Nephron progenitor cell (in vitro differentiated cells): ENCODE results near the gene TSHZ2.

Experiments
- DNase-seq: peaks from one replicate; pipeline ENCODE4 v3.0.0; 2021
- H3K27ac Mint-ChIP-seq: 2 replicates; pipeline ENCODE4 v1.8.0; 2021; ENCODE audit warnings: mild to moderate bottlenecking, moderate library complexity, mixed read lengths
- H3K27me3 Mint-ChIP-seq: 2 replicates; pipeline ENCODE4 v1.8.0; 2021; ENCODE audit warnings: mild to moderate bottlenecking, low read depth, mixed read lengths; ENCODE audit not compliant: poor library complexity
- H3K36me3 Mint-ChIP-seq: 2 replicates; pipeline ENCODE4 v1.8.0; 2021; ENCODE audit warnings: low read depth, mixed read lengths
- H3K4me1 Mint-ChIP-seq: 2 replicates; pipeline ENCODE4 v1.8.0; 2021; ENCODE audit warnings: mixed read lengths
- H3K4me3 Mint-ChIP-seq: 2 replicates; pipeline ENCODE4 v1.8.0; 2021; ENCODE audit warnings: mild to moderate bottlenecking, moderate library complexity, mixed read lengths
- H3K9me3 Mint-ChIP-seq: 2 replicates; pipeline ENCODE4 v1.8.0; 2021; ENCODE audit warnings: mild to moderate bottlenecking, moderate library complexity, mixed read lengths
- CTCF ChIP-seq: fragments of 200-600 bp; sonication (generic); IDR thresholded peaks from 2 replicates; pipeline ENCODE4 v1.5.0; 2021; ENCODE audit warnings: antibody characterized with exemption

TSHZ2 gene

DNA sequence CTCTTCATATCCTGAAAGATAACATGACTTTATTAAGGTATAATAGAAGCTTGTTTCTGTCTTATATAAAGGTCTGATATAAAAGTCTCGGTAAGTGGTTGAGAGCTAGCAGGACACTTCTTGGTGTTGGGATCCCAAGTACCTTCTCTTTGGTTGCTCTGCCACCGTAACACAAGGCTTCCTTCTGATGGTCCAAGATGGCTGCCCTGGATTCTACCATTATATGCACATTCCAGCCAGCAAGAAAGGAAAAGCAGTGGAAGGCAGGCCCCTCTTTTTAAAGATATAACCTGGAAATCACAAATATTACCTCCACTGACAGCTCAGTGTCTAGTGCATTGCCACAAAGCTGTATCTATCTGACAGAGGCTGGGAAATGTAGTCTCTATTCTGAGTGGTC, 75.0 kb downstream of the TSHZ2 start:
- peaks cover 70% of the 10 kb centered on the region for H3K36me3 Mint-ChIP-seq

GRCh38 chr20:53048387-53048786, 76.2 kb downstream of the TSHZ2 start:
- no peak for DNase-seq
- Mint-ChIP-seq H3K4me1 (peaks cover 26% of the 10 kb centered on the region), H3K36me3 (peaks cover 82% of the 10 kb centered on the region), H3K9me3 (peaks cover 35% of the 10 kb centered on the region), H3K27ac (peak overlapping the region; percentile 95), H3K27me3 (no peaks in the 10 kb centered on the region), H3K4me3 (peak overlapping the region; percentile 48)
- no peak for TF ChIP-seq CTCF

More for the DNA sequence above, 75.0 kb downstream of the TSHZ2 start:
- no peak for TF ChIP-seq CTCF
- no peak for DNase-seq
- Mint-ChIP-seq H3K4me1 (peaks cover 30% of the 10 kb centered on the region), H3K4me3 (no peak overlapping the region), H3K27me3 (no peaks in the 10 kb centered on the region), H3K27ac (no peak overlapping the region), H3K9me3 (peaks cover 29% of the 10 kb centered on the region)

- Mint-ChIP-seq H3K4me1 (peaks cover 21% of the 10 kb centered on the region), H3K9me3 (peaks cover 49% of the 10 kb centered on the region), H3K4me3 (no peak overlapping the region), H3K27me3 (no peaks in the 10 kb centered on the region), H3K36me3 (peaks cover 88% of the 10 kb centered on the region), H3K27ac (no peak overlapping the region)
- no peak for TF ChIP-seq CTCF
- no peak for DNase-seq
Observed at GRCh38 chr20:53050338-53050737, 78.2 kb downstream of the TSHZ2 start.

DNA sequence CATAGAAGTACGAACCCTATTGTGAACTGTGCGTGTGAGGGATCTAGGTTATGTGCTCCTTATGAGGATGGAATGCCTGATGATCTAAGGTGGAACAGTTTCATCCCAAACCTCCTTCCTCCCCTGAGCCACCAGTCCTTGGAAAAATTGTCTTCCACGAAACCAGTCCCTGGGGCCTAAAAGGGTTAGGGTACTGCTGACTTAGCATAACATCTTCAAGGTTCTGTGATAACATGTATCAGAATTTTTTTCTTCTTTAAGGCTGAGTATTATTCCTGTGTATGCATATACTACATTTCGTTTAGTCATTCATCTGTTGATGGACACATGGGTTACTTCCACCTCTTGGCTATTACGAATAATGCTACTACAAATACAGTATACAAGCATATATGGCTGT, 80.2 kb downstream of the TSHZ2 start:
- peaks cover 3% of the 10 kb centered on the region for H3K27me3 Mint-ChIP-seq
- no peak overlapping the region for H3K27ac Mint-ChIP-seq
- H3K4me1 Mint-ChIP-seq = peaks cover 20% of the 10 kb centered on the region
- no peak for DNase-seq
- peaks cover 56% of the 10 kb centered on the region for H3K9me3 Mint-ChIP-seq
- TF ChIP-seq CTCF = no peak
- no peak overlapping the region for H3K4me3 Mint-ChIP-seq
- peaks cover 88% of the 10 kb centered on the region for H3K36me3 Mint-ChIP-seq

DNA sequence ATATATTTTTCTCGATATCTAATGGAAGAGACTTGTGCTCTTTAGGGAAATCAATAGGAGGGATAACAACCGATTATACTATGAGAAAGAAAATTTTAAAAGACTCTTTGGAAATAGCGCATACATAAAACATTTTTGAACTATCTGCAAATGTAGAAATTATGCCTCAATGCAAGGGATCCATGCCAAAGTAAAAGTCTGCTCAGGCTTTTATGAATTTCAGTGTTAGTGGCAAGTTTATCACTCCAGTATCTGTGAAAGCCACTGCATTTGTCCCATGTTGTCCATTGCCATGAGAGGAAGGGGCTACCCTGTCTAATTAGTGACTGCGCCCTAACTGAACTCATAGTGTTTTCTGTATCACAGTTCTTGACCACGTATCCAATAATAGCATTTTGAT, 81.4 kb downstream of the TSHZ2 start:
- no peak overlapping the region for H3K27ac Mint-ChIP-seq
- peaks cover 45% of the 10 kb centered on the region for H3K9me3 Mint-ChIP-seq
- peaks cover 84% of the 10 kb centered on the region for H3K36me3 Mint-ChIP-seq
- DNase-seq = no peak
- H3K27me3 Mint-ChIP-seq = peaks cover 3% of the 10 kb centered on the region
- TF ChIP-seq CTCF = no peak
- peaks cover 12% of the 10 kb centered on the region for H3K4me1 Mint-ChIP-seq
- no peak overlapping the region for H3K4me3 Mint-ChIP-seq

DNA sequence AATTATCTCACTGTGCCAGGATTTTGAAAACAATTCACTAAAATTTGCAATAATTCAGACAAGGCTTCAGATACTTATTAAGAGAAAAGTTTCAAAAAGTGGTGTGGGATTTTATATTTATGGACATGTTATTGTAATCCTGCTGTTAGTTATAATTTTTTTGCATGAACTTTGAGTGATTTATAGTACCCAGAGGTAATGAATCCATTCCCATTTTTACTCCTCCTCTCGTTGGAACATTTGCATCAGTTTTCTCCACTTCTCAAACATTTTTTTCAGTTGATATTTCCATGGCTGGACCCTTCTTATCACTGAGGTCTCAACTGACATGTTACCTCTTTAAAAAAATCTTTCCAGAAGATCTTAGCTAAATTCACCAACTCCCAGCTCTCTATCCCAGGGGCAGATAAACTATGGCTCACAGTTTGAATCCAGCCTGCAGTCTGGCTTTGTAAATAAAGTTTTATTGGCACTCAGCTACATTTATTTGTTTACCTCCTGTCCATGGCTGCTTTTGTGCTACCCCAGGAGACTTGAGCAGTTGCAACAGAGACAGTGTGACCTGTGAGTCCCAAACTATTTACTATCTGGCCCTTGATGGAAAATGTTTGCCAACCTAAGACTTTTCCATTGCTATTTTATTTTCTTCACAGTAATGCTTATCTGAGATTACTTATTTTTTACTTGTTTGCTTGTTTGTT, 83.4 kb downstream of the TSHZ2 start:
- Mint-ChIP-seq H3K4me3 (no peak overlapping the region), H3K9me3 (peaks cover 45% of the 10 kb centered on the region), H3K4me1 (peaks cover 20% of the 10 kb centered on the region), H3K27ac (no peak overlapping the region), H3K36me3 (peaks cover 73% of the 10 kb centered on the region), H3K27me3 (peaks cover 3% of the 10 kb centered on the region)
- TF ChIP-seq CTCF = no peak
- no peak for DNase-seq
